T-cell (primary cell): Measurements from ENCODE around the gene YIPF4. TPM values are rescaled to one million over a fixed set of nuclear protein-coding genes. Genes with fewer than 3 reads are reported as not detected.
"Not testable (repeated sequence)": the region's sequence is repeated elsewhere in the genome, so short reads cannot be mapped to it uniquely, and the experiment has no call there.

Source experiments
- ATAC-seq, 4 experiments: fragments of 200-7000 bp in 3 of 4; fragments of 150-1000 bp in 1 of 4; cut with Tn5 transposase; replicated peaks in 1 of 4; 1 replicate in 3 of 4; 2 replicates in 1 of 4; pipeline ENCODE4 v1.10.0; 2021; ENCODE audit warnings: moderate library complexity in 3 of 4, mild to moderate bottlenecking in 2 of 4, moderate number of reproducible peaks in 1 of 4
- CTCF ChIA-PET, 2 donors: fragments of 300-600 bp; sonication (Branson Sonifier 250); formaldehyde crosslinking; loops; one replicate each; lab custom pipeline; 2022; ENCODE audit warnings: antibody characterized with exemption in 2 of 2; lab: Charles Lee
- POLR2A ChIA-PET, 2 donors: fragments of 300-600 bp; sonication (Branson Sonifier 250); formaldehyde crosslinking; loops; one replicate each; lab custom pipeline; 2022; ENCODE audit warnings: antibody characterized with exemption in 2 of 2; lab: Charles Lee
- DNase-seq, 35 experiments: peaks; one replicate each; pipeline versions ENCODE4 v3.0.0 to v3.0.0-alpha.2; 2013 to 2023
- H3K27ac ChIP-seq: one replicate; pipeline ENCODE4 v1.5.1; 2013; ENCODE audit warnings: low read length
- H3K27me3 ChIP-seq, 2 experiments: replicated peaks in 1 of 2; 1 replicate in 1 of 2; 2 replicates in 1 of 2; pipeline versions ENCODE4 v1.6.1 to v1.7.0; 2013; ENCODE audit warnings: low read length in 1 of 2, mixed read lengths in 1 of 2; ENCODE audit not compliant: control insufficient read depth in 2 of 2, insufficient read depth in 2 of 2; ENCODE audit errors: extremely low read depth in 1 of 2
- H3K36me3 ChIP-seq, 2 donors: 1 replicate in 1 of 2; 2 replicates in 1 of 2; pipeline versions ENCODE4 v1.6.1 to v1.7.0; 2013; ENCODE audit warnings: low read length in 1 of 2; ENCODE audit not compliant: control insufficient read depth in 2 of 2, insufficient read depth in 1 of 2; ENCODE audit errors: extremely low read depth in 1 of 2
- H3K4me1 ChIP-seq, 2 experiments: 1 replicate in 1 of 2; 2 replicates in 1 of 2; pipeline versions ENCODE4 v1.6.1 to v1.7.0; 2013; ENCODE audit warnings: low read length in 2 of 2, mixed read lengths in 1 of 2; ENCODE audit not compliant: insufficient read depth in 2 of 2, control insufficient read depth in 1 of 2; ENCODE audit errors: extremely low read depth in 1 of 2
- H3K4me3 ChIP-seq, 2 donors: 1 replicate in 1 of 2; 2 replicates in 1 of 2; pipeline versions ENCODE4 v1.5.1 to v1.7.0; 2013; ENCODE audit warnings: mild to moderate bottlenecking in 2 of 2, low read length in 1 of 2, moderate library complexity in 1 of 2; ENCODE audit not compliant: control insufficient read depth in 1 of 2; ENCODE audit errors: extremely low read depth in 1 of 2
- H3K9me3 ChIP-seq: 2 replicates; pipeline ENCODE4 v1.7.0; 2013
- H3K27ac Mint-ChIP-seq, 2 donors: one replicate each; pipeline ENCODE4 v1.8.0; 2020 to 2021; ENCODE audit warnings: mild to moderate bottlenecking in 2 of 2, mixed read lengths in 2 of 2
- H3K27me3 Mint-ChIP-seq, 2 donors: one replicate each; pipeline ENCODE4 v1.8.0; 2021 to 2022; ENCODE audit warnings: mixed read lengths in 2 of 2
- H3K36me3 Mint-ChIP-seq: one replicate; pipeline ENCODE4 v1.8.0; 2021; ENCODE audit warnings: mixed read lengths
- H3K4me1 Mint-ChIP-seq, 3 donors: one replicate each; pipeline ENCODE4 v1.8.0; 2020 to 2022; ENCODE audit warnings: mixed read lengths in 3 of 3, mild to moderate bottlenecking in 1 of 3
- H3K4me3 Mint-ChIP-seq, 3 donors: one replicate each; pipeline ENCODE4 v1.8.0; 2020 to 2022; ENCODE audit warnings: mild to moderate bottlenecking in 3 of 3, mixed read lengths in 3 of 3, moderate library complexity in 3 of 3
- H3K9me3 Mint-ChIP-seq, 3 donors: one replicate each; pipeline ENCODE4 v1.8.0; 2020 to 2022; ENCODE audit warnings: mixed read lengths in 3 of 3
- WGBS: methylation state at CpG from one replicate; pipeline ENCODE4 v1.1.5; 2013; ENCODE audit warnings: missing lambda C conversion rate; ENCODE audit not compliant: insufficient coverage; 5-methylcytosine and 5-hydroxymethylcytosine counted together
- total RNA-seq, 35 experiments: library from RNA in 6 of 35; stranded (reverse) in 6 of 35; fragments of 120-200 nt in 1 of 35; gene quantifications; one replicate each; pipeline versions ENCODE4 v1.2.1 to v1.2.4 and lab custom pipeline; 2013 to 2026

Gene YIPF4
- total RNA-seq, 5 donors from 2014 or later (not counting 1 experiment from before 2014, with no cell fraction given): 17.1 to 47.5 (median 42.7) TPM

GRCh38 chr2:32364290-32364689, 86.6 kb downstream of the YIPF4 start:
- Mint-ChIP-seq H3K4me1 (peaks cover 72 to 83% (median 82%) of the 10 kb centered on the region in 3 donors), H3K4me3 (peak overlapping the region in 1 of 3 donors; percentile 10), H3K36me3 (peaks cover 12% of the 10 kb centered on the region)
- H3K27ac ChIP-seq, CTCF ChIA-PET, H3K9me3 ChIP-seq, ATAC-seq, H3K4me3 ChIP-seq, H3K27me3 ChIP-seq, DNase-seq, H3K27me3 Mint-ChIP-seq, POLR2A ChIA-PET, H3K9me3 Mint-ChIP-seq, H3K36me3 ChIP-seq, H3K27ac Mint-ChIP-seq: not testable (repeated sequence)
- H3K4me1 ChIP-seq: peaks cover 3 to 39% of the 10 kb centered on the region in 2 experiments
- no CpG with 5 or more reads among the region's 9 CpGs for WGBS

GRCh38 chr2:32365679-32366078, 88.0 kb downstream of the YIPF4 start:
- H3K36me3 ChIP-seq, POLR2A ChIA-PET, ATAC-seq, H3K4me3 Mint-ChIP-seq, H3K27me3 Mint-ChIP-seq, H3K9me3 ChIP-seq, H3K27me3 ChIP-seq, DNase-seq, CTCF ChIA-PET, H3K4me3 ChIP-seq, H3K27ac ChIP-seq, H3K9me3 Mint-ChIP-seq, H3K27ac Mint-ChIP-seq: not testable (repeated sequence)
- WGBS: 93% methylated on average over 3 of the region's 3 CpGs
- H3K4me1 ChIP-seq: peaks cover 2 to 36% of the 10 kb centered on the region in 2 experiments
- Mint-ChIP-seq H3K36me3 (peaks cover 10% of the 10 kb centered on the region), H3K4me1 (peaks cover 58 to 82% (median 81%) of the 10 kb centered on the region in 3 donors)

Other genes with a start within 250 kb of the YIPF4 start
- 10 to 100 TPM; 30.3 to 54.1 (median 45.6) TPM for gene DPY30, start 238.1 kb upstream of the YIPF4 start, total RNA-seq
- 10 to 100 TPM; 17.7 to 21.9 (median 19.9) TPM for gene SPAST, start 214.3 kb upstream of the YIPF4 start, total RNA-seq
- 10 to 100 TPM; 13.2 to 19.2 (median 15.5) TPM for gene SLC30A6, start 112.0 kb upstream of the YIPF4 start, total RNA-seq
- under 1 TPM in 2 of 5 donors, not detected in 3; 0.13 to 0.20 TPM for gene NLRC4, start 13.0 kb upstream of the YIPF4 start, total RNA-seq
- gene BIRC6, start 79.1 kb downstream of the YIPF4 start, total RNA-seq: 100 to 1,000 TPM; 106 to 179 (median 121) TPM